CD4-positive, alpha-beta T cell (primary cell): ENCODE measurements around the gene C11orf68. TPM values are rescaled to one million over a fixed set of nuclear protein-coding genes. Genes with fewer than 3 reads are reported as not detected.

ENCODE experiments used
- ATAC-seq: fragments of 200-7000 bp; cut with Tn5 transposase; one replicate; pipeline ENCODE4 v1.10.0; 2022; ENCODE audit warnings: mild to moderate bottlenecking; ENCODE audit not compliant: poor library complexity
- CTCF ChIA-PET: fragments of 350-600 bp; sonication (Branson Sonifier 250); formaldehyde crosslinking; loops from one replicate; lab custom pipeline; 2021; ENCODE audit warnings: antibody characterized with exemption, inconsistent platforms; lab: Charles Lee
- POLR2A ChIA-PET: fragments of 350-600 bp; sonication (Branson Sonifier 250); formaldehyde crosslinking; loops from one replicate; lab custom pipeline; 2021; ENCODE audit warnings: antibody characterized with exemption, inconsistent platforms; lab: Charles Lee
- DNase-seq, 14 experiments: peaks; one replicate each; pipeline ENCODE4 v3.0.0-alpha.2; 2013 to 2020; ENCODE audit warnings: mixed read lengths in 2 of 14
- H3K27ac ChIP-seq, 2 donors: one replicate each; pipeline versions ENCODE4 v1.5.1 to v1.7.0; 2013; ENCODE audit warnings: low read length in 2 of 2, low read depth in 1 of 2, mild to moderate bottlenecking in 1 of 2
- H3K27me3 ChIP-seq, 2 experiments: 1 replicate in 1 of 2; 2 replicates in 1 of 2; pipeline versions ENCODE4 v1.6.1 to v1.7.0; 2013; ENCODE audit warnings: low read length in 2 of 2, control low read depth in 1 of 2, mild to moderate bottlenecking in 1 of 2, moderate library complexity in 1 of 2; ENCODE audit not compliant: insufficient read depth in 2 of 2, control insufficient read depth in 1 of 2
- H3K36me3 ChIP-seq: one replicate; pipeline ENCODE4 v1.6.1; 2013; ENCODE audit warnings: low read length, control low read depth; ENCODE audit not compliant: insufficient read depth
- H3K4me1 ChIP-seq: one replicate; pipeline ENCODE4 v1.6.1; 2013; ENCODE audit warnings: low read length, control low read depth; ENCODE audit not compliant: insufficient read depth
- H3K4me3 ChIP-seq: one replicate; pipeline ENCODE4 v1.5.1; 2013; ENCODE audit warnings: mild to moderate bottlenecking, low read length, moderate library complexity
- H3K9me3 ChIP-seq, 2 experiments: 1 replicate in 1 of 2; 2 replicates in 1 of 2; pipeline versions ENCODE4 v1.6.1 to v1.7.0; 2013; ENCODE audit warnings: low read length in 2 of 2, mild to moderate bottlenecking in 2 of 2, control low read depth in 1 of 2, moderate library complexity in 1 of 2; ENCODE audit not compliant: control insufficient read depth in 1 of 2, insufficient read depth in 1 of 2
- H3K27ac Mint-ChIP-seq: one replicate; pipeline ENCODE4 v1.8.0; 2020; ENCODE audit warnings: mixed read lengths
- H3K27me3 Mint-ChIP-seq: one replicate; pipeline ENCODE4 v1.8.0; 2021; ENCODE audit warnings: mixed read lengths
- H3K36me3 Mint-ChIP-seq: one replicate; pipeline ENCODE4 v1.8.0; 2021; ENCODE audit warnings: low read depth, mixed read lengths
- H3K4me1 Mint-ChIP-seq: one replicate; pipeline ENCODE4 v1.8.0; 2021; ENCODE audit warnings: low read depth, mixed read lengths
- H3K4me3 Mint-ChIP-seq: one replicate; pipeline ENCODE4 v1.8.0; 2020; ENCODE audit warnings: mild to moderate bottlenecking, mixed read lengths
- H3K9me3 Mint-ChIP-seq: one replicate; pipeline ENCODE4 v1.8.0; 2020; ENCODE audit warnings: mixed read lengths
- CTCF ChIP-seq: fragments of 200-600 bp; IDR thresholded peaks from one replicate; pipeline ENCODE4 v1.8.0; 2022; ENCODE audit warnings: antibody characterized with exemption, mild to moderate bottlenecking
- intact Hi-C, 2 experiments: fragments of 100-400 bp; cut with DNase I in 1 of 2; cut with micrococcal nuclease in 1 of 2; formaldehyde crosslinking; loops; one replicate each; pipeline versions ENCODE4 v1.15.1 to v1.9.0; 2023 to 2025; cut with DNase I, micrococcal nuclease
- total RNA-seq, 174 experiments: library from RNA in 2 of 174; stranded (reverse) in 2 of 174; gene quantifications; one replicate each; pipeline ENCODE4 v1.2.3 and lab custom pipeline; 2021 to 2026

The C11orf68 gene
- total RNA-seq, 2 experiments from 2014 or later = 13.7 to 13.8 TPM

DNA sequence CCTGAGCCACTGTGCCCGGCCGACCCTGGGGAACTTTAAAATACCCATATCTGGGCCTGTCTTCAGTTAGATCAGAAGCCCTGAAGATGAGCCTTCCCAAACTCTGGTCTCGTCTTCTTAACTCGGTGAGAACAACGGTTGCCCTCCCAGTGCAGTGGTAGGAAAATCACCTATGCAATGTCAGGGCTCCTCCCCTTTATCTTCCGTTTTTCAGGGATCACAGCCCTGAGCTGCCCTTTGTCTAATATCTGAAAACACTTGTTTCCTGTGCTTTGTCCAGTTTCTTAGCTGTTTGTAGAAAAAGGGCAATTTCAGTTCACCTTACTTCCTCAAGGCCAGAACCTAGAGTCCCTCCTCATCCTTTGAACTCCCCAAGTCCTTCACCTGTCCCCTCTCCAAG lies 9.8 kb upstream of the C11orf68 start:
- ChIA-PET POLR2A (interaction anchor here (1.1 to 3.2 kb wide), 9 partner anchors 10 to 74 kb away, joined by 3 to 35 read pairs (median 6); partner anchors contain the start of genes BANF1, C11orf68, CCDC85B and CFL1), CTCF (interaction anchor here (1.1 to 1.6 kb wide), 5 partner anchors 38 to 94 kb away, joined by 3 to 7 read pairs (median 5); partner anchors contain the start of genes CCDC85B, FIBP and MUS81)
- H3K36me3 Mint-ChIP-seq = no peaks in the 10 kb centered on the region
- H3K4me3 ChIP-seq = peak overlapping the region; percentile 39
- DNase-seq = peak in 1 of 14 experiments; percentile 32
- H3K27ac Mint-ChIP-seq = peak overlapping the region; percentile 95
- H3K9me3 ChIP-seq = no peaks in the 10 kb centered on the region
- H3K4me1 ChIP-seq = peaks cover 26% of the 10 kb centered on the region
- H3K4me1 Mint-ChIP-seq = peaks cover 24% of the 10 kb centered on the region
- TF ChIP-seq CTCF = no peak
- peaks cover 3% of the 10 kb centered on the region for H3K36me3 ChIP-seq
- intact Hi-C loops = loop anchor here in 1 of 2 experiments (1.0 to 2.0 kb wide), 3 partner anchors 9 to 40 kb away; partner anchors contain the start of genes C11orf68, DRAP1, FIBP and SART1
- peak overlapping the region; percentile 77 for H3K4me3 Mint-ChIP-seq
- ATAC-seq = no peak
- H3K27me3 Mint-ChIP-seq = no peaks in the 10 kb centered on the region
- H3K27ac ChIP-seq = peak overlapping the region; percentile 78 to 81
- H3K9me3 Mint-ChIP-seq = no peaks in the 10 kb centered on the region
- H3K27me3 ChIP-seq = no peaks in the 10 kb centered on the region

GRCh38 chr11:65927904-65928397 lies 9.1 kb upstream of the C11orf68 start:
- TF ChIP-seq CTCF = no peak
- no peaks in the 10 kb centered on the region for H3K9me3 Mint-ChIP-seq
- H3K36me3 ChIP-seq = peaks cover 8% of the 10 kb centered on the region
- peak overlapping the region; percentile 78 to 81 for H3K27ac ChIP-seq
- peak overlapping the region; percentile 77 for H3K4me3 Mint-ChIP-seq
- peak overlapping the region; percentile 39 for H3K4me3 ChIP-seq
- H3K4me1 ChIP-seq = peaks cover 26% of the 10 kb centered on the region
- H3K27me3 Mint-ChIP-seq = no peaks in the 10 kb centered on the region
- H3K9me3 ChIP-seq = no peaks in the 10 kb centered on the region
- H3K27me3 ChIP-seq = no peaks in the 10 kb centered on the region
- peak overlapping the region; percentile 95 for H3K27ac Mint-ChIP-seq
- intact Hi-C loops = loop anchor here in 1 of 2 experiments (1.0 to 2.0 kb wide), 3 partner anchors 9 to 40 kb away; partner anchors contain the start of genes C11orf68, DRAP1, FIBP and SART1
- H3K4me1 Mint-ChIP-seq = peaks cover 30% of the 10 kb centered on the region
- ChIA-PET CTCF (interaction anchor here (1.0 to 1.6 kb wide), 6 partner anchors 37 to 94 kb away, joined by 3 to 7 read pairs (median 4); partner anchors contain the start of genes CCDC85B, FIBP and MUS81), POLR2A (interaction anchor here (0.8 to 3.2 kb wide), 12 partner anchors 8 to 216 kb away, joined by 3 to 35 read pairs (median 5); partner anchors contain the start of genes BANF1, C11orf68, CCDC85B and CFL1)
- DNase-seq = peak; percentile 59 to 93 (median 76)
- peak; percentile 96 for ATAC-seq
- H3K36me3 Mint-ChIP-seq = peaks cover 7% of the 10 kb centered on the region

GRCh38 chr11:65925397-65925796 lies 6.5 kb upstream of the C11orf68 start:
- ChIA-PET CTCF (interaction anchor here (0.9 kb wide), 1 partner anchor 145 kb away, joined by 3 read pairs; no protein-coding TSS in a partner anchor), POLR2A (interaction anchor here (0.8 to 1.1 kb wide), 2 partner anchors 35 to 41 kb away, joined by 3 read pairs; partner anchors contain the start of gene CCDC85B)
- TF ChIP-seq CTCF = no peak
- Mint-ChIP-seq H3K4me3 (peak overlapping the region; percentile 2), H3K9me3 (no peaks in the 10 kb centered on the region), H3K36me3 (peaks cover 22% of the 10 kb centered on the region), H3K27me3 (no peaks in the 10 kb centered on the region), H3K27ac (peak overlapping the region; percentile 61), H3K4me1 (peaks cover 40% of the 10 kb centered on the region)
- no peak overlapping the region for H3K4me3 ChIP-seq
- H3K9me3 ChIP-seq = no peaks in the 10 kb centered on the region
- H3K27ac ChIP-seq = no peak overlapping the region
- intact Hi-C loops = no loop called here
- H3K27me3 ChIP-seq = no peaks in the 10 kb centered on the region
- ATAC-seq (no peak), DNase-seq (no peak)
- H3K4me1 ChIP-seq = peaks cover 42% of the 10 kb centered on the region
- peaks cover 28% of the 10 kb centered on the region for H3K36me3 ChIP-seq
